CD4-positive, alpha-beta T cell treated with Interleukin-15 for 1 hour (primary cell): ENCODE data around the gene NCBP2L.
"Not testable (repeated sequence)": the region's sequence is repeated elsewhere in the genome, so short reads cannot be mapped to it uniquely, and the experiment has no call there.

ENCODE experiments used
- DNase-seq: peaks from one replicate; pipeline ENCODE4 v3.0.0-alpha.2; 2020

The NCBP2L gene

DNA sequence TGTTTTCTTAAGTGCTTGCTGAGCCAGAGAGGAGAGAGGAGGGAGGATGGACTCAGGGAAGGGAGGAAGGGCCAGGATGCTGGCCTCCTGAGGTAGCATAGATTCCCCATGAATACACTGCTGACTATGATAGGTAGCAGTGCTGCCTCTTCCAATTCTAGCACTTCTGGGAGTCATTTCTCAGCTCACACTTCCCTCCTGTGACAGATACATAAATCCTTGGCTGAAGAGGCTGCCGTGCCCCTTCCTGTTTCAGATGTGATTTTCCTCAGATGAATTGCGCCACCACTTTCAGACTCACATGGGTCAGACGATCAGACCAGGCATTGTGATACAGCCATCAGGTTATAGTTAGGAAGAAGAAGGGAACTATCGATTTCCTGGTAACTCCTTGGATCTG is 24.3 kb upstream of the NCBP2L start:
- no peak for DNase-seq

DNA sequence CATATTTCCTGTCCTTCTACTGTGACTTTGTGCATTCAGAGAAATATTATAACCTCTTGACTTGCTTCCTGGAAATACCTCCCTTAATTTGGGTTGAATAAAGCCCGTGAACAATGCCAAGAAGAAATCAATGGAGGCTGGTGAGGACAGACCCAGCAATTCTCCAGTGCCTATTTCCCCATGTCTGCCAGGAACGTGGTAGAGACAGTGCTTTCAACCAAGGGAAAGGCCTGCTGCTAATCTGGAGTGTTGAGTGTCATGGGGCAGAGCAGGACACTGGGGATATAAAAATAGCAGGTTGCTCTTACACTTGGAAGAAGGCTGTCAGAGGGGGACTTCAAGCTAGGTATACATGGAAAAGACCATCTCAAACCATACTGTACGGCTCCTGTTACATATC is 21.8 kb upstream of the NCBP2L start:
- no peak for DNase-seq

DNA sequence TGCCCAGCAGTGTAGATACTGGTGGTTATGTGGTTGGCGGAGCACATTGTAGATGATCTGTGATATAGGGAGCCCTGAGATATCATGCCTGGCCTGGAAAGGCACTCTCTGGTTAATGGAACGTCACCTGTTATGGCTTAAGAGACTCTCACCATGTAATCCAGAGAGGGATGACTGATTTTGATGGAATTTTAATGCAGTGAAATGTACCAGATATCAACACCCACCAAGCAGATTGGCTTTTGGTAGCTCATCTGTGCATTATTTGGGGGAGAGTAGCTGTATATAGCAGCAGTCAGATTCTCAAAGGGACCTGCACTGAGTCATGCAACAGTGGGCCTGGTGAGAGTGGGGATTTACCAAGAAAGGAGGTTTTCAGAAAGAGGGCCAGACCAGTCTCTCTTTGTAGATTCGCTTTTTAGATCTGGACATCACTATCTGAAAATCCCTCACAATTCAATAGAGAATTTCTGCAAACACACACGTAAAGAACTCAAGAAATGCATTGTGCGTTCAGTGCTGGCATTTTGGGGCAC is 19.2 kb upstream of the NCBP2L start:
- DNase-seq = no peak

DNA sequence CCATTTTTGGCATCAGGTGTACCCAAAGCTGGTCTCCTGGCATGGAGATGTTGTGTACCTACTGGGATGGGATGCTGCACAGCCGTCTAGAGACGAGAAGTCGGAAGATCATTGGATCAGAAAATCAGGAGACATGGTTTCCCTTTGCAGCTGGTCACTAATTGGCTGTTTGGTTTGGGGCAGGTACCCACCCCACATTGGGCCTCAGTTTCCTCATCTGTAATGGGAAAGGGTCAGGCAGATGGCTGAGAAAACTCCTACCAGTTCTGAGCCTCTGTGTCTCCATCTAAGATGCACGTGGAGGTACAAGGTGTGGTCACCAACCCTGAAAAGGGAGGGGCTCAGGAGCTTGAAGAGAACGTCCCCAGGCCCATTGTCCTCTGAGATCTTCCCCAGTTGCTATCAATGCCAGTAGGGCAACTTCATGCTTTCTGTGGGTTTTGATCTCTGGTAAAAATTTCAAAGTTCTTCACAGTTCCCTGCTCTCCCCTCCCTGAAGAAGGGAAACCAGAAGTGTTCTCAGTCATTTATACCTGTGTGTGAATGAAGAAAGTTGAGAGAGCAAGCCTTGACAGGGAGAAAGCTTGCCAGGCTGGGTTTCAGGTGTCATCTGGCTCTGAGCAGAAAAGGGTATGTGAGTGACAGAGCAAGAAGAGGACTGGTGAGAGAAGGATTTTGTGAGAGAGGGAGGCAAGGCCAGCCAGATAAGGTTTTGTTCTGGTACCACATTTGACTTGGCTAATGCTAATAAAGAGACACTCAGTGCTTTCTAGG is 17.0 kb upstream of the NCBP2L start:
- DNase-seq = no peak

DNA sequence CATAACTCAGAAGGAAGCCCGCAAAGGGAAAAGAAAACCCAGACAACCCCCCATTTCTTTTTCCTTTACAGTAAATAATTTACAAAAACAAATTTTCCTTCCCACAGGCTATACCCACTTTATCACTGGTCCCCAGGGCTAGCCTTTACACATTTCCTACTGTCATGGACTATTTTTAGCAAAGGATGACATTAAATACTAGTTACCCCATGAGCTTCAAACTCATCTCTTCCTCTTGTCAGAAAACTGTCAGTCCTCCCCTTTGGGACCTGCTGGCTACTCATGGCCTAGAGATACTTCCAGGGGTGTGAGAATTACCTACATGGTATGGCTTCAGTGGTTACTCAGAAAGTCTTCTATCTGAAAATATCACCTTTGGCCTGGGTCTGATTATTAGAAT is 13.9 kb upstream of the NCBP2L start:
- no peak for DNase-seq

DNA sequence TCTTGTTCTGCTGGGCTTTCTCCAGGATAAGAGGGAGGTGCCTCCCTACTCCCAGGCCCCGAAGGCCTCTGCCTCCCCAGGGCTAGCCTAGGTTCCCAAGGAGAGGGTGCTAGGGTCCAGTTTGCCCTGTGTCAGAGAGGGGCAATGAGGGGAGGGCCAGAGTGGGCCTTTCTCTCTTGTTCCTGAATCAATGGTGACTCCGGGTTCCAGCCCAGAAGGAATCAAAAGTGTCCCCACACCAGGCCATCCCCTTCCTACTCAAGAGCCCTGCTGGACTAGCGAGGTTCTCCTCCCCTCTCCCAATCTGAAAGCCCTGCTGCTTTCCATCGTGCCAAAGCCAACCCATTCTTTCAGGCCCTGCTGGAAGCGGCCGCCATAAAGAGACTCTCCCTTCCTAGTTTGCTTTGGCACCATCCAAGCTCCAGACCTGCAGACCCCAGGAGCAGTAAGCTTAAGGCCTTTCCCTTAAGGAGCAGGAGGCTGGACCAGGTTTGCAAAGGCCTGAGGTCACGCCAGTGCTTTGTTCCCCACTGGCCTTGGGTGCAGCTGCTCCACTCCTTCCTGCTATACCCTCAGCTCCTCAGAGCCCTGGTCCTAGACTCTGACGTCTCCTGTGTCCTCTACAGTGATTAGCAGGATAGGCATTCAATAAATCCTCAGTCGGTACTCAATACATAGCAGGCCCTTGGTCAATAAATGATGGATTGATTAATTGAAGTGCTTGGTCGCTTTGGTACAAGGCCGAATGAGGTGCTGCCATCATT is 12.5 kb upstream of the NCBP2L start:
- DNase-seq = no peak

DNA sequence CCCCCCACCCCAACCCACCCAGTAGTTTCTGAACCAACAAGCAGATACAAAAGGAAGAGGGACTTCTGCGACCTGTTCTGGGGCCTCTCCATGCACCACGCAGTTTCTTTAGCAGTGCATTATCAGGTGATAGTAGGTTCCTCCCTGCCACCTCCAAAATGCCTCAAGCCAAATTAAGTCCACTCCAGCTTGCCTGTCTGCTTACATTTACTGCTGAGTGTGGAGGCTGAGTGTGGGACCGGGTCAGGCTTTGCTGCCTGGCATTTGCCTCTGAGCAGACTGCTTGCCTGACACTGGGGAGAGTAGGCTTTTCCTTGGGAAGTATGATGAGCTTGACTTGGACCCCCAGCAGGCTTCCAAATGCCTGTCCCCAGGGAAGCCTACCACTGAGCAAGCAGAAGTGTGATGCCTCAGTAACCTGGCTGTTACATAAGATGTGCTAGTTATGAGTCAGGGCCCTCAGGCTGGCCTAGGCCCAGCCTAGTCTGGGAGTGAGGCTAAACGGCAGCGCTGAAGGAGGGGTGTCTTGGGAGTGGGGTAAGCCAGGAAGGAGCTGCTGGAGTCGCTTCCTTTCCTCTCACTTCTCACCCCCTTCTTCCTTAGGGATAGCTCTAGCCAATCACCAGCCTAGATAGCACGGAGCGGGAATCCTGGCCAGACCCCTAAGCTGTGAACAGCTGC is 10.9 kb upstream of the NCBP2L start:
- no peak for DNase-seq

DNA sequence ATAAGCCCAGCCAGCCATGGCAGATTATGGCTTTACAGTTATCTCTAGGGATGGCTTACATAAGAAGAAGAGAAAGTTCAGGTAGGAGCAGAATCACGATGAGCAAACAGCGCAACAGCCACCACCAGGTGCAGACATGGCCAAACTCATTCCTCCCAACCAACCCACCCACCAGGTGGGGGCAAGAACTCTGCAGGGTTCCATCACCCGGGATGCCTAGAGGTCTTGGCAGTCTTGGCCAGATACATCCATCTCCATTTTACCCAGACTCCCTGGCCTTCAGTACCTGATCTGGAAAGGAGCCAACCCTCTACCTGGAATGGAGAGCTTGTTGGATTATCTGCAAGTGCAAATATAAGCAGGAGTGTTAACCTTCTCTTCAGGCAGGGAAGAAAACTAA is 9.5 kb upstream of the NCBP2L start:
- DNase-seq = no peak

DNA sequence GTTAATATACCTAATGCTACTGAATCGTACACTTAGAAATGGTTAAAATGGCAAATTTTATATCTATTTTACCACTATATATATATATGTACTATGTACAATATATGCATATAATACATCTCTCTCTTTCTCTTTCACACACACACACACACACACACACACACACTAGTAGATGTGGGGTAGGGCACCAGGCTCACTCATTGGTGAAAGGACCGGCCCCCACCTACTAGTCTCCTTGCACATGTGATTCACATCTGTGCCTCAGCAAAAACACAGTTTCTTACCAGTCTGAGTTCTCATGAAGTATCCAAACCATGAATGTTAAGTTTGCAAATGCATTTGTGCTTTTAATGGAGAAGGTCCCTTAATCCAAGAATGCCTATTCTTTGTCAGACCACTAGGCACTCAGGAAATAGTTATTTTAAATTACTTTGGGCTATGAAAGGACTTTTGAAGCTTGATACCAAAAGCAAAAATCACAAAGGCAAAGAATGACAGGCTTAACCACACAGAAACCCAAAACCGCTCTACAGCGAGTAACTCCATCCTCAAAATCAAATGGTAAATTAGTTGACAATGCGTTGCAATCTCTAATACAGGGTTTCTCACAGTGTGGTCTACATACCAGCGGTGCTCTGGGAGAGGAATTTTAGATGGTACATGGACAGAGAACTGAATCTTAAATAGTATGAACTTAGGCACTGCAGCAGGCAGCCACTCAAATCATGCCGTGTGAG is 7.8 kb upstream of the NCBP2L start:
- DNase-seq = no peak

DNA sequence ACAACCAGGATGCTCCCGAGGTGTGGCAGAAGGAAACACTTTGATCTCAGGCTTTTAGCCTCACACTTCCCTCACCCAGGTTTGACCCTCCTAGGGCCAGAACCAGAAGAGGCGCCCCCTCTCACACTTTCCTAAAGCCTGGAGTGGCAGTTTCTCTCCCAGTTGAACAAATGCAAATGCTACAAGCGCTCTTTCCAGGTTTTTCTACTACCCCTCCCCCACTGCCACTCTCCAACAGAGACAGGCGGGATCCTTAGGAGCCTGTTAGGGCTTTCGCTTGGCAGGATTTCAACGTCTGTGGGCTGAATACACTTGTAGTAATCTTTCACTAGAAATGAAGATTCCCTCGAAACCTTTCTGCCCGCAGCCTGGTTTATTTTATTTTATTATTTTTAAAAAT is 4.3 kb upstream of the NCBP2L start:
- no peak for DNase-seq

DNA sequence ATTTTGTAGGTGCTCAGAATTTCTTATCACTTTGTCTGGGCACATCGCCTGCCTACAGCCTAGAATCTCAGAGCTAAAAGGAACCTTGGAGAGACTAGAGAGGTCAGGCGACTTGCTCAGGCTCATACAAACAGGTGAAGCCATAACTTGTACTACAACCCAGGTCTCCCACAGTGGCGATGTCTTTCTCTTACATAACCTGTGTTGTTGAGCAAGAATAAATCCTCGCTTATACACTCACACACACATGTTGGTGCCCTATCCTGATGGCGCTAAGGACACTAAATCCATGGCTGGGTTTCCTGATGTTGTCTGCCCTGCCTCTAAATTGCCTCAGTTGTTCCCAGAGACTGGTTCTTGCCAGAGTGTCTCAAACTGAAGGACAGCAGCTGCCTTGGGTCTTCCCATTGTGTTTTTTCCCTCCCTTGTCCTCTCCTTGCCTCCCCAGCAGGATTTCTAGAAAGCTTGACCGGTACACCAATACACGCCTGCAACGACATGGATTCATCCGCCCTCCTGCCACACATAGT is 3.6 kb upstream of the NCBP2L start:
- DNase-seq = no peak

DNA sequence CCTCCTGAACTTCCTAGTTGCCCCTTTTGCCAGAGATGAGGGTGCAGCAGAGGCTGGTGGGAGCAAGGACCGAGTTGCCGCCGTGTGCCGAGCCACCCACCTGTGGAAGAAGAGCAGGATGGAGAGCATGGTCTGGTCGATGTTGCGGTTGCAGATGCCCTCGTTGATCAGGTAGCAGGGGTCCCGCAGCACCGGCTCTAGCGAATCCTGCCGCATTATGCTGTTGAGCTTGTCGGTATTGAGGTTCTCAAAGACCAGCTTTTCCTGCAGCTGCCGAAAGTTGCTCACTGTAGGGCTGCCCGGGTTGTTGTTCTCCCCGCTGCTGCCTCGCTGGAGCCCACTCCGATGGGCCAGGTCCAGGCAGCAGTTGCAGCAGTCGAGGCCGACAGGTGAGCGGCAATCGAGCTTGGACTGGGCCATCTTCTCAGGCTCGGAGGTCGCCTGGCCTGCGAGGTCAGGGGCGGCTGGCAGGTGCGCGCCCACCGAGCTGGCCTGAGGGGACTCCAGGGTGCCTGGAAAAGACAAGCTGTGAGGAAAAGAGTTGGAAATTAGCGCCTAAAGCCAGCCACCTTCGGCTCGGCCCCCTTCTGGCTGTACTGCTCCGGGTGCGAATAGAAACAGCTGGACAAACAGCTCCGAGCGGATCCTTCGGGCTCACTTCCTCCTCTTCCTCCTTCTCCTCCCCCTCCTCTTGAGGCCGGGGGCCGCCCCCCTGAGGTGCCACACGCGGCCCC is 2.4 kb upstream of the NCBP2L start:
- DNase-seq = no peak

DNA sequence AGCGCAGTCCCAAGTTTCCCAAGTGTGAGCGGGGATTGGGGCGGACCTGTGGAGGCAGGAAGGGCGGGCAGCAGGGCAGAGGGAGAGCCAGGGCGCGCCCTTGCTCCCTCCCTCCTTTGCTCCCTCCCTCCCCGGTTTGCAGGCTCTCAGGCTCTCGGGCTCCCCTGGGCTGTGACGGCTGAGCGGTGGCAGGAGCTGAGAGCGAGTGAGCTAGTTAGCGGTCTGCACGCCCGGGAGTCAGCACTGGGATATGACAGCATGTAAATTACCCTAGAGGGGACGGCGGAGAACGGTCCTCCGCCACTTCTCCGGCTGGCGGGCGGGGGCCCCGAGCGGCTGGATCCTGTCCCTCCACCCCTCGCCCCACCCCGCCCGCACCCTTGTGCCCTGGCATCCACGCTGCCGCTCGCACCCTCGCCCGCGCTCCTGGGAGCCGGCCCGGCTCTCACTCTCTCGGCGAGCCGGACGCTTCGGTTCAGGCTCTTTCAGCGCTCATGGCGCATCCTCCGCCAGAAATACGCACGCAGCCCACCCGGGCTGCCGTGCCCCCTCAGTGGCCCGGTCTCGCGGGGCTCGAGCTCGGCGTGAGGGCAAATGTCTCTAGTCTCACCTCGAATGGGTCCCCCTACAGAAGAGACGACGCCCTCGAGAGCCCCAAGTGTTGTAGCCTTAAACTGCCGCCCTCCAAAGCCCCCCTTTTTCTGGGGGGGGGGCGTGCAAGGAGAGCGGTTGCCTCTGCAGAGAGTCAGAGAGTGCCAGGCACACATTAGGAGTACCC is 1.6 kb upstream of the NCBP2L start, which contains the start of gene TSC22D3:
Gene TSC22D3 (minus strand): TSS at position 54 of the 778 bp plus-strand sequence. CDS start 368 bp downstream, outside the sequence.
- DNase-seq = peak; percentile 61

DNA sequence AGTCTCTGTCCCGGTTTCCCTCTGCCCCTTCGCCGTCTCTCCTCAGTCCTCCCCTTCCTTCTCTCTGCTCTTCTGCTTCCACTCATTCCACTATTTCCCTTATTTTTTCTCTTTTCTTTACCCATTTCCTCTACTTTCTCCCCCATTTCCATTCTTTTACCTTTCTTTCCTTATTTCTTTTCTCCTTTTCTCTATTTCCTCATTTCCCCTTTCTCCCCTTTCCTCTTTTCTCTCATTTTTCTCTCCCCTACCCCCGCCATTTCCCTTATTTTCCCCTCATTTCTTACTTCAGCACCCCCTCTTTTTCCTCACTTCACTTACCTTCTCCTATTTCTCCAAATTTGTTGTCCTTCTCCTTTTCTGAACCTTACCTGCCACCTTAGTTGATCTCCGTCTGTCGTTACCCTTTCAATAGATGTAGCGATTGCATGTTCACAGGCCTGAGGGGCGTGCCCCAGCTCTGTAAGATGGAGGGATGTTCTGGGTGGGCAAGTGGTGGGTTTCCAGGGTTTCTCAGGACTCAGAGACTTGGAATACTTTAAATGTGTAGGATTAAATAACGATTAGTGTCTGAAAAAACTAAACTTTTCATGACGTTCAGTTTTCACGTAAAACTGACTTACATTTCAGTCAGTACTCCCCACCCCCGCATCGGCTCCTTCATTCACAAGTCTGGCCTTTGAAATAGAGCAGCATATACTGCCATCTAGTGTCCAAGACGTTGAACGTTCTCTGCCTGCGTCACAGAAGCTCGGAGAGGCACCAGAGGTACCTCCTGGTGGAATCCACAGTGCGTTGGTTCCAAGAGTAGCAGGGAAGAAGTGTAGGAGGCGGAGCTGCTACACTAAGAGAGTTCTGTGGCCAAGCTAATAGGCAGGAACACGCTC is 641 bp upstream of the NCBP2L start:
- peak; percentile 81 for DNase-seq

DNA sequence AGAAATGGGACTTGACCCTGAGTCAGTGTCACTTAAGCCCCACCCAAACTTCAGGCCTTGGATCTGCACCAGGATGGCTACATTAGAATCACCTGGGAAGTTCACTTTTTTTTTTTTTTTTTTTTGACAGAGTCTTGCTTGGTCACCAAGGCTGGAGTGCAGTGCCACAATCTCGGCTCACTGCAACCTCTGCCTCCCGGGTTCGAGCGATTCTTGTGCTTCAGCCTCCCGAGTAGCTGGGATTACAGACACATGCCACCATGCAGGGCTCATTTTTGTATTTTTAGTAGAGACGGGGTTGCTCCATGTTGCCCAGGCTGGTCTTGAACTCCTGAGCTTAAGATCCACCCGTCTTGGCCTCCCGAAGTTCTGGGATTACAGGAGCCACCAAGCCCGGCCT is 3.0 kb downstream of the NCBP2L start:
- DNase-seq = no peak

DNA sequence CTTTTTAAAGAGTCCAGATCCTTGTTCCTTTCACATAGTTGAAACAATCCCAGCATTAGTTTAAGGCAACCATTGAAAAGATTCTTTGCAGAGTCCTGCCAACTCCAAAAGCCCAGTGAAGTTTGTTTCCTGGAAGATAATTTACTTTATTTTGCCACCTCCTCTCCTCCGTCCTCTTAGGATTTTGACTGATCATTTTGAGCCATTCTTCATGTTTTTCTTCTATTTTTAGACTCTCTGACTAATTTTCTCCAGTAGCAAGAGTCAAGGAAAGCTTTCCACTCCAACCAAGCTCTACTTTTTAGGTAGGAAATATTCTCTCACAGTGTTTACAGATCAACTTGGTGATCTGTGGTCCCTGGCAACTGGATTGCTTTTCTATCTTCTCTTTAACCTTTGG is 10.3 kb downstream of the NCBP2L start:
- no peak for DNase-seq

DNA sequence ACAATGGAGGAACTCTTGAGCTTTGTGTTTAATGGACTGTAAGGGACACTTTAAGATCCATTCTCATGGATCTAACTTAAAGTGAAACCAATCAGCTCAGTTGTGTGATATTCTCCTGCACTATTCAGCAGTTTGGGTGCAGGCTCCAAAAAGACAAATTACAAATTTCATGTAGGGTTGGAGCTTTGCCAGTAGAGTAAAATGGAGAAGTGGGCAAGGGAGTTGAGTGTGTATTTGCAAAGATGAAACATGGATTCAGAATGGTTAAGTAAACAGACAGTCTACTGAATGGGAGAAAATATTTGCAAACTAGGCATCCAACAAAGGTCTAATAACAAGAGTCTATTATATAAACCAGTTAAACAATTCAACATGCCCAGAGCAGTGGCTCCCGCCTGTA is 26.9 kb downstream of the NCBP2L start:
- DNase-seq = no peak

DNA sequence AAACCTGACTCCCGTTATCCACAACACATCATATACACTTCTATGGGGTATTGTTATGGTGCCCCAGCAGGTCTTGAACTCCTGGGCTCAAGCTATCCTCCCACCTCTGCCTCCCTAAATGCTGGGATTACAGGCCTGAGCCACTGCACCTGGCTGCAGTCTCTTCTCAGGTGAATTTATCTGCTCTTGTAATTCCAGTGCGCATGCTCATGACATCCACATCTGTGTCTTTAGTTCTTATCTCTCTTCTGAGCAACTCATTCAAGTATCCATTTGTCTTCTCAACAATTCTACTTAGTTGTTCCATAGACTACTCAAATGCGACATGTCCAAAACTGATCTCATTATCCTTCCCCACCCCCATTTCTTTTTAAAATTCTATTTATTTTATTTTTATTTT is 27.6 kb downstream of the NCBP2L start:
- DNase-seq = no peak

DNA sequence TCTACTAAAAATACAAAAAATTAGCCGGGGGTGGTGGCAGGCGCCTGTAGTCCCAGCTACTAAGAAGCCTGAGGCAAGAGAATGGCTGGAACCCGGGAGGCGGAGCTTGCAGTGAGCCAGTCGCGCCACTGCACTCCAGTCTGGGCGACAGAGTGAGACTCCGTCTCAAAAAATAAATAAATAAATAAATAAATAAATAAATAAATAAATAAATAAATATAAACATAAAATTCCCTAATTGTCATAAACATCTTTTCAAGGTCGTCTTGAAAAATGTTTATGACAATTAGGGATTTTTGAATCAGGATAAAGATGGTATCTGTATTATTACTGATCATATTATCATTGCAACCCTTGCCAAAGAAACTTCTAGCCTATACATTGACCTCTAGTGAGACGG is 32.5 kb downstream of the NCBP2L start:
- not testable (repeated sequence) for DNase-seq
